ENCODE measurements around the gene HRK.

HRK gene

DNA sequence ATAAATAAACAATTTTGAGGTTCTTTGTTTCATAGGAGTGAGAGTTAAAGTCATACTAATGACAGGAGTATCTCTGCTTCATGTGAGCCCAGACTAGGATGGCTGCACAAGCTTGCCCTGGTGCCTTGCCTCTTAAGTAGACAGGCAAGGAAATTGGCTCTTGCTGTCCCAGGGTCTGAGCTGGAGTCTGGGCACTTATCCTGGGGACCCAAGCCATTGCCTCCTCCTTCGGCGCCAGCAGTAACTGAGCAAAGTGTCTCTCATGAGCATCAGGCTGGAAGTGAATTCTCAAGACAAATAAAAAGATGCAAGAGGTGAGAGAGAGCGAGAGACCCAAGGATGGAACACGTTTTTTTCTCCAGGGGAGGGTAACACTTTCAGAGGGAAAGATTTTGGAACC is 22.6 kb upstream of the HRK start:
- ChIA-PET CTCF (interaction anchor here (0.7 kb wide), 1 partner anchor 331 kb away, joined by 3 read pairs; no protein-coding TSS in a partner anchor), POLR2A (no interaction called here)
- no peak for DNase-seq (ENCODE audit: extremely low spot score)
- TF ChIP-seq L3MBTL2 (conservative IDR thresholded peaks at IDR 0.05): no peak
- no peak for TF ChIP-seq SUZ12 (IDR thresholded peaks at IDR 0.05)
- TF ChIP-seq SP1 (IDR thresholded peaks at IDR 0.05): no peak
- no peak for TF ChIP-seq TARDBP (IDR thresholded peaks at IDR 0.05)
- TF ChIP-seq ARNT (IDR thresholded peaks at IDR 0.05): no peak
- TF ChIP-seq FOXA1 (IDR thresholded peaks at IDR 0.05): no peak
- no peak for TF ChIP-seq FOXM1 (IDR thresholded peaks at IDR 0.05; ENCODE audit: borderline replicate concordance)
- TF ChIP-seq LEF1 (IDR thresholded peaks at IDR 0.05; ENCODE audit: borderline replicate concordance): no peak
- TF ChIP-seq, protein P1, sequence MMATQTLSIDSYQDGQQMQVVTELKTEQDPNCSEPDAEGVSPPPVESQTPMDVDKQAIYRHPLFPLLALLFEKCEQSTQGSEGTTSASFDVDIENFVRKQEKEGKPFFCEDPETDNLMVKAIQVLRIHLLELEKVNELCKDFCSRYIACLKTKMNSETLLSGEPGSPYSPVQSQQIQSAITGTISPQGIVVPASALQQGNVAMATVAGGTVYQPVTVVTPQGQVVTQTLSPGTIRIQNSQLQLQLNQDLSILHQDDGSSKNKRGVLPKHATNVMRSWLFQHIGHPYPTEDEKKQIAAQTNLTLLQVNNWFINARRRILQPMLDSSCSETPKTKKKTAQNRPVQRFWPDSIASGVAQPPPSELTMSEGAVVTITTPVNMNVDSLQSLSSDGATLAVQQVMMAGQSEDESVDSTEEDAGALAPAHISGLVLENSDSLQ (IDR thresholded peaks at IDR 0.05): no peak
- no peak for TF ChIP-seq BHLHE40 (IDR thresholded peaks at IDR 0.05; ENCODE audit: borderline replicate concordance)
- no peak for TF ChIP-seq ELF4 (IDR thresholded peaks at IDR 0.05)
- TF ChIP-seq CTBP1 (IDR thresholded peaks at IDR 0.05; ENCODE audit: borderline replicate concordance): no peak
- no peak for TF ChIP-seq HDGF (IDR thresholded peaks at IDR 0.05; ENCODE audit: borderline replicate concordance)
- TF ChIP-seq NFRKB (IDR thresholded peaks at IDR 0.05): no peak
- no peak for TF ChIP-seq FOXK2 (IDR thresholded peaks at IDR 0.05)
- TF ChIP-seq ZNF384 (IDR thresholded peaks at IDR 0.05): no peak

DNA sequence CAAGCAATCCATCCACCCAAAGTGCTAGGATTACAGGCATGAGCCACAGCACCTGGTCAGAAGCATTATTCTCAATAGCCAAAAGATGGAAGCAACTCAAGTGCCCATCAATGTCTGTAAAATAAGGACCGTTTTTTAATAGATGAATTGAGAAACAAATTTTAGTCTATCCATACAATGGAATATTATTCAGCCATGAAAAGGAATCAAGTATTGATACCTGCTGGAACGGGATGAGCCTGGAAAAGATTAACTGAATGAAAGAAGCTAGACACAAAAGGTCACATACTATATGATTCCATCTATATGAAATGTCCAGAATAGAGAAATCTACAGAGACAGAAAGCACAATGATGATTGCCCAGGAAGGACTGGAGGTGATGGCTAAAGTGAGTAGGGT is 20.4 kb upstream of the HRK start:
- DNase-seq (ENCODE audit: extremely low spot score): no peak
- CTCF ChIA-PET: no interaction called here
- POLR2A ChIA-PET: no interaction called here
- TF ChIP-seq FOXA1 (IDR thresholded peaks at IDR 0.05): no peak
- no peak for TF ChIP-seq ARNT (IDR thresholded peaks at IDR 0.05)
- no peak for TF ChIP-seq BHLHE40 (IDR thresholded peaks at IDR 0.05; ENCODE audit: borderline replicate concordance)
- no peak for TF ChIP-seq FOXK2 (IDR thresholded peaks at IDR 0.05)
- no peak for TF ChIP-seq FOXM1 (IDR thresholded peaks at IDR 0.05; ENCODE audit: borderline replicate concordance)
- TF ChIP-seq SUZ12 (IDR thresholded peaks at IDR 0.05): no peak
- TF ChIP-seq NFRKB (IDR thresholded peaks at IDR 0.05): no peak
- no peak for TF ChIP-seq CTBP1 (IDR thresholded peaks at IDR 0.05; ENCODE audit: borderline replicate concordance)
- TF ChIP-seq L3MBTL2 (conservative IDR thresholded peaks at IDR 0.05): no peak
- TF ChIP-seq LEF1 (IDR thresholded peaks at IDR 0.05; ENCODE audit: borderline replicate concordance): no peak
- no peak for TF ChIP-seq ELF4 (IDR thresholded peaks at IDR 0.05)
- no peak for TF ChIP-seq TARDBP (IDR thresholded peaks at IDR 0.05)
- no peak for TF ChIP-seq SP1 (IDR thresholded peaks at IDR 0.05)
- TF ChIP-seq, protein P1 (IDR thresholded peaks at IDR 0.05): no peak
- TF ChIP-seq ZNF384 (IDR thresholded peaks at IDR 0.05): no peak
- no peak for TF ChIP-seq HDGF (IDR thresholded peaks at IDR 0.05; ENCODE audit: borderline replicate concordance)

DNA sequence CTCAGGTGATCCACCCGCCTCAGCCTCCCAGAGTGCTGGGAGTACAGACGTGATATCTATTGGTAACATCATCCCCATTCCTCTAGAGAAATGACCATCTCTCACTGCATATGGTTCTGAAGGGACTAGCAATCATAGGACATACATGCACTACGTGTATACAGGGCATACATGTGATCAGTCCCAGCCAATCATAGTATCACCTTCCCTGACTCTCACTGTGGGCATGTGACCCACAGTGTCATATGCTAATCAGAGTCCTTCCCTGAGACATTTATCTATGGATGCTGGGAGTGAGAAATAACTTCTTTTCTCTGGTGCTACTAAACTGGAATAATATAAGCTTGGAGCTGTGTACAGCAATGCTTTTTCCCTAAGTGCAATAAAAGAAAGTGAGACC is 17.4 kb upstream of the HRK start:
- CTCF ChIA-PET: no interaction called here
- no peak for DNase-seq (ENCODE audit: extremely low spot score)
- no peak for TF ChIP-seq FOXM1 (IDR thresholded peaks at IDR 0.05; ENCODE audit: borderline replicate concordance)
- TF ChIP-seq ZNF384 (IDR thresholded peaks at IDR 0.05): no peak
- no peak for TF ChIP-seq CTBP1 (IDR thresholded peaks at IDR 0.05; ENCODE audit: borderline replicate concordance)
- no peak for TF ChIP-seq FOXA1 (IDR thresholded peaks at IDR 0.05)
- no peak for TF ChIP-seq ELF4 (IDR thresholded peaks at IDR 0.05)
- TF ChIP-seq, protein P1 (IDR thresholded peaks at IDR 0.05): no peak
- no peak for TF ChIP-seq NFRKB (IDR thresholded peaks at IDR 0.05)
- TF ChIP-seq L3MBTL2 (conservative IDR thresholded peaks at IDR 0.05): no peak
- TF ChIP-seq SUZ12 (IDR thresholded peaks at IDR 0.05): no peak
- no peak for TF ChIP-seq BHLHE40 (IDR thresholded peaks at IDR 0.05; ENCODE audit: borderline replicate concordance)
- TF ChIP-seq LEF1 (IDR thresholded peaks at IDR 0.05; ENCODE audit: borderline replicate concordance): no peak
- no peak for TF ChIP-seq FOXK2 (IDR thresholded peaks at IDR 0.05)
- no peak for TF ChIP-seq ARNT (IDR thresholded peaks at IDR 0.05)
- TF ChIP-seq TARDBP (IDR thresholded peaks at IDR 0.05): no peak
- no peak for TF ChIP-seq SP1 (IDR thresholded peaks at IDR 0.05)
- TF ChIP-seq HDGF (IDR thresholded peaks at IDR 0.05; ENCODE audit: borderline replicate concordance): no peak
- POLR2A ChIA-PET: no interaction called here

DNA sequence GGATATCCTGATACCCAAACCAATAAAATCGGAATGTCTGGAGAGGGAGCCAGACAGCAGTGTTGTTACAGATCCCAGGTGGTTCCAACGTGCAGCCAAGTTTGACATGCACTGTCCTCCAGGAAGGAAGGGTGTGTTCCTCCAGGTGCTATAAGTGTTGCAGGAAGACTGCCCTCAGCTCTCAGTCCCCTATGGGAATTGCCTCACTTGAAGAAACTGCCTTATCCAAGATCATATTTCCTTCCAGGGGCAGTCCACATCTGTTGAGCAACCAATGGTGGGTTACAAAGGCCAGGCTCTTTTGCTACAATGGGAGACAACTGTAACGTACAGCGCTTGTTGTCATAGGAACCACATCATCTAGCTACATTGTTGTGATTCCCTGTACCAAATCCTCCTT is 16.2 kb upstream of the HRK start:
- ChIA-PET POLR2A (no interaction called here), CTCF (no interaction called here)
- TF ChIP-seq HDGF (IDR thresholded peaks at IDR 0.05; ENCODE audit: borderline replicate concordance) (no peak), BHLHE40 (IDR thresholded peaks at IDR 0.05; ENCODE audit: borderline replicate concordance) (no peak), FOXM1 (IDR thresholded peaks at IDR 0.05; ENCODE audit: borderline replicate concordance) (no peak), FOXK2 (IDR thresholded peaks at IDR 0.05) (no peak), ARNT (IDR thresholded peaks at IDR 0.05) (no peak), ELF4 (IDR thresholded peaks at IDR 0.05) (no peak), FOXA1 (IDR thresholded peaks at IDR 0.05) (no peak), SP1 (IDR thresholded peaks at IDR 0.05) (no peak), ZNF384 (IDR thresholded peaks at IDR 0.05) (no peak)
- TF ChIP-seq, protein P1 (IDR thresholded peaks at IDR 0.05): no peak
- DNase-seq (ENCODE audit: extremely low spot score): no peak

DNA sequence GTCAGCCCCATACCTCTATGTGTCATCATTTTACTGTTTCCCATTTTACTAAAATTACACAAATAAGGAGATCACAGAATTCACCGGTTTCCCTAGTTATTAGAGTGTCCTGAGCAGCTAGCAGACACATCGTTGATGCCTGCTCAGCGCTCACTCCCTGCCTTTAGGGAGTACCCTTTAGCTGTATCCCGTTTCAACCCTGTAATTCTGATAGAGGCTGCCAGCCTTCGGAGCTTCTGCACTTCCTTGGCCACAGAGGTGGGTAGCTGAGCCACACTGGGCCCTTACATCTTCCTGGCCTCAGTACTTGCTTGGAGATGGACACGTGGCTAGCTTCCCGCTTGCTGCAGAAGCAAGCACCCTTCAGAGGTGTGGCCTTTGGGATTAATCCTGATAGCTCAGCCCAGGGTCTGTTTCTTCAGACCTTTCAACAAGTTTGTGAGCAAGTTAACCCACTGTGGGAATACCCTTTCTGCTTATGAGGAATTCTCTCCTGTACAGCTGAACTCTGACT is 15.2 kb upstream of the HRK start:
- DNase-seq (ENCODE audit: extremely low spot score): no peak
- CTCF ChIA-PET: no interaction called here
- no peak for TF ChIP-seq BHLHE40 (IDR thresholded peaks at IDR 0.05; ENCODE audit: borderline replicate concordance)
- no peak for TF ChIP-seq ELF4 (IDR thresholded peaks at IDR 0.05)
- POLR2A ChIA-PET: no interaction called here

DNA sequence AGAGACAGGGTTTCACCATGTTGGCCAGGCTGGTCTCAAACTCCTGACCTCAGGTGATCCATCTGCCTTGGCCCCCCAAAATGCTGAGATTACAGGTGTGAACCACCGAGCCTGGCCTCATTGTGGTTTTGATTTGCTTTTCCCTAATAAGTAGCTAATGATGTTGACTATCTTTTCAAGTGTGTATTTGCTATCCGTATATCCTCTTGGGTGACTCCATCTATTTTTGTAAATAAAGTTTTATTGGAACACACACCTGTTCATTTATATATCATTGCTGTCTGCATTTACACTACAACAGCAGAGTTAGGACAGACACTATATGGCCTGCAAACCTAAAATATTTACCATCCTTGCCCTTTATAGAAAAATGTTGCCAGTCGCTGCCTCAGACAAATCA is 13.7 kb upstream of the HRK start:
- ChIA-PET CTCF (no interaction called here), POLR2A (no interaction called here)
- no peak for DNase-seq (ENCODE audit: extremely low spot score)
- no peak for TF ChIP-seq FOXM1 (IDR thresholded peaks at IDR 0.05; ENCODE audit: borderline replicate concordance)
- TF ChIP-seq L3MBTL2 (conservative IDR thresholded peaks at IDR 0.05): no peak
- TF ChIP-seq ARNT (IDR thresholded peaks at IDR 0.05): no peak
- no peak for TF ChIP-seq HDGF (IDR thresholded peaks at IDR 0.05; ENCODE audit: borderline replicate concordance)
- no peak for TF ChIP-seq LEF1 (IDR thresholded peaks at IDR 0.05; ENCODE audit: borderline replicate concordance)
- no peak for TF ChIP-seq SUZ12 (IDR thresholded peaks at IDR 0.05)
- no peak for TF ChIP-seq ELF4 (IDR thresholded peaks at IDR 0.05)
- TF ChIP-seq, protein P1 (IDR thresholded peaks at IDR 0.05): no peak
- no peak for TF ChIP-seq FOXK2 (IDR thresholded peaks at IDR 0.05)
- TF ChIP-seq TARDBP (IDR thresholded peaks at IDR 0.05): no peak
- TF ChIP-seq NFRKB (IDR thresholded peaks at IDR 0.05): no peak
- TF ChIP-seq FOXA1 (IDR thresholded peaks at IDR 0.05): no peak
- TF ChIP-seq CTBP1 (IDR thresholded peaks at IDR 0.05; ENCODE audit: borderline replicate concordance): no peak
- TF ChIP-seq SP1 (IDR thresholded peaks at IDR 0.05): no peak
